ENCODE measurements around the gene MCTP1. TPM values are rescaled to one million over a fixed set of nuclear protein-coding genes. Genes with fewer than 3 reads are reported as not detected.

Gene MCTP1
- total RNA-seq, 1 experiment from 2014 or later = 5.6 TPM

- TF ChIP-seq STAT6 (CRISPR knock-in tag; conservative IDR thresholded peaks at IDR 0.05; ENCODE audit: low read depth) (no peak), ZNF121 (CRISPR knock-in tag; IDR thresholded peaks at IDR 0.05) (no peak), TCF7 (CRISPR knock-in tag; IDR thresholded peaks at IDR 0.05; ENCODE audit: low read depth) (no peak), ETV6 (CRISPR knock-in tag; IDR thresholded peaks at IDR 0.05) (no peak), JUN (CRISPR knock-in tag; IDR thresholded peaks at IDR 0.05) (no peak), SP1 (CRISPR knock-in tag; conservative IDR thresholded peaks at IDR 0.05) (no peak), ZNF281 (CRISPR knock-in tag; IDR thresholded peaks at IDR 0.05) (no peak)
Measured at GRCh38 chr5:94778299-94778698, 506.6 kb downstream of the MCTP1 start (continued).

GRCh38 chr5:94777056-94777880 lies 507.6 kb downstream of the MCTP1 start:
- ChIA-PET POLR2A (no interaction called here), CTCF (no interaction called here)
- Mint-ChIP-seq H3K36me3 (0 out of 2 replicates have a peak, but pooled peaks cover 3% of the 10 kb centered on the region), H3K4me3 (no peak overlapping the region), H3K4me1 (peaks cover 13% of the 10 kb centered on the region), H3K27me3 (ENCODE audit: low read depth) (no peaks in the 10 kb centered on the region), H3K9me3 (peaks cover 8% of the 10 kb centered on the region), H3K27ac (no peak overlapping the region)
- ATAC-seq = no peak
- DNase-seq (ENCODE audit: low spot score) = no peak
- no peak for TF ChIP-seq CREM (CRISPR knock-in tag; IDR thresholded peaks at IDR 0.05)
- no peak for TF ChIP-seq TP53 (CRISPR knock-in tag; IDR thresholded peaks at IDR 0.05)
- TF ChIP-seq PREB (CRISPR knock-in tag; IDR thresholded peaks at IDR 0.05; ENCODE audit: borderline replicate concordance) = no peak
- no peak for TF ChIP-seq AR (CRISPR knock-in tag; IDR thresholded peaks at IDR 0.05)
- no peak for TF ChIP-seq ESRRA (CRISPR knock-in tag; IDR thresholded peaks at IDR 0.05; ENCODE audit: borderline replicate concordance)
- no peak for TF ChIP-seq ZNF219 (CRISPR knock-in tag; IDR thresholded peaks at IDR 0.05; ENCODE audit: borderline replicate concordance)
- TF ChIP-seq FOXK1 (CRISPR knock-in tag; IDR thresholded peaks at IDR 0.05) = no peak
- no peak for TF ChIP-seq FOXJ3 (CRISPR knock-in tag; IDR thresholded peaks at IDR 0.05; ENCODE audit: borderline replicate concordance)
- TF ChIP-seq ZNF396 (CRISPR knock-in tag; IDR thresholded peaks at IDR 0.05; ENCODE audit: borderline replicate concordance) = no peak
- TF ChIP-seq ZNF121 (CRISPR knock-in tag; IDR thresholded peaks at IDR 0.05) = no peak
- no peak for TF ChIP-seq ZNF423 (CRISPR knock-in tag; IDR thresholded peaks at IDR 0.05)
- no peak for TF ChIP-seq STAT6 (CRISPR knock-in tag; conservative IDR thresholded peaks at IDR 0.05; ENCODE audit: low read depth)
- TF ChIP-seq CDX4 (CRISPR knock-in tag; IDR thresholded peaks at IDR 0.05; ENCODE audit: borderline replicate concordance) = no peak
- TF ChIP-seq ZNF512 (CRISPR knock-in tag; IDR thresholded peaks at IDR 0.05; ENCODE audit: borderline replicate concordance) = no peak
- TF ChIP-seq JUN (CRISPR knock-in tag; IDR thresholded peaks at IDR 0.05) = no peak

Measured in WTC11 (cell line).